GM21367 (cell line): Measurements from ENCODE around the gene NHLRC3.
"Not testable (repeated sequence)": the region's sequence is repeated elsewhere in the genome, so short reads cannot be mapped to it uniquely, and the experiment has no call there.

Source experiments
- ATAC-seq: cut with Tn5 transposase; IDR thresholded peaks from one replicate; pipeline ENCODE4 v1.9.1; 2021; ENCODE audit not compliant: unreplicated experiment

Gene NHLRC3

DNA sequence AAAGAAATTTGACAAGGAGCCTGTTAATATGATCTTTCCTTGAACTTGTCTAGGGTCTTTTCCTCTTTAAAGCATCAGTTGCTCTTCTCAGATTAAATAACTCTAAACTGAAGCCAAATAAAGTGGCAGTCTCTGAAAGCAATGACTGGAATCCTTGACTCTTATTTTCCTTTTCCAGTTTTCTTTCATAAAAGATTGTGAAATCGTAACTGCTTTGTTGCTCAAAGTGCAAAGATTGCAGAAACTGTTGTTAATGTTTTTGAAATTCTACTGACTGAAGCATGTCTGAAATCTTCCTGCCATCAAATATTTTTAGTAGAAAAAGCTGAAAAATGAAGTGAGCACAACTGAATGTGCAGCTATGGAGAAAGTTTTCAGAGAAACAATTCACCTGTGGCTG is 1.9 kb downstream of the NHLRC3 start:
- ATAC-seq, result no peak

DNA sequence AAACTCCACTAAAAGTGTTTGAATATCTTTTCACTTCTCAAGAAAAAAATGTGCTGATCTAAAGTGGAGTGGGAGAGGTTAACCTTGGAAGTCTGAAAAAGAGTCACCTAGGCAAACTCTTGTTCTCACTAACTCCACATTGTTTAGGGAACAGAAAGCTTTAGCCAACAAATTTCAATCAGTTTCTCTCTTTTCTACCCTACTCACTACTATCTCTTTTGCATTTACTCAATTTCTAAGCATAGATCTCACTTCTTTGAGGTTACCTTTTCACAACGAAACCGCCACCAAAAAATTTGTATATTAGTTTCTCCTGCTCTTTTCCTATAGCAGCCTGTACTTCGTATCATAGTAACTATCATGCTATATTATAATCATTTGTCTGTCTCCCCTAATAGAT is 6.3 kb downstream of the NHLRC3 start:
- peak; percentile 83 for ATAC-seq

DNA sequence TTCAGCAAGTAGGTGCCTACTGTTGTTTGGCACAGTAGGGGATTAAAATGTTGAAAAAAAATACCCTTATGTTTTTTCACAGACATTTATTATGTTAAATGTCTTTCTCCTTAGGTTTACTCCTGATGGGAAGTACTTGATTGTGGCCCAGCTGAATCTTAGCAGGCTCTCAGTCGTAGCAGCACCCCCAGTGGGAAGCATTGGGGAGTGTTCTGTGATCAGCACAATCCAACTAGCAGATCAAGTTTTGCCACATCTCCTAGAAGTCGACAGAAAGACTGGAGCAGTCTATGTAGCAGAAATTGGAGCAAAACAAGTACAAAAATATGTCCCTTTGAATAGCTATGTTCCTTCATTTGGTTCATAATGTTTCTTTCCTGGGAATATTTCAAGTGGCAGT is 9.3 kb downstream of the NHLRC3 start:
- ATAC-seq, result no peak

DNA sequence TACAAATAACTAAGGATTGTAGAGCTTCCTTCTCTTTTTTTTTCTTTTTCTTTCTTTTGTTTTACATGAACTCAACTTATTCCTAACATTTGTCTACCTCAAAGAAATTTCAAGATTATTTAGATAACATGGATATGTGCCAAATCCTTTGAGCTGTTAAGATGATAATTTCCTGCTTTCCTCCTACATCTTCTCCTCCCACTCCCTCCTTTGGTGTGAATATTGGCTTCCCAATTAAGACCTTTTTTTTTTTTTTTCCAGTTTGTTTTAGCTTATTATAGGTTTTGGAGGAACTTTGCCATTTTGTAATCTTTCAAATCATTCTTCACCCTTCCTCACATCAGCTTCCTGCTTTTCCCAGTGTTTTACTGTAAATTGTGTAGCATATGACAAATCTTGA is 10.6 kb downstream of the NHLRC3 start:
- no peak for ATAC-seq

DNA sequence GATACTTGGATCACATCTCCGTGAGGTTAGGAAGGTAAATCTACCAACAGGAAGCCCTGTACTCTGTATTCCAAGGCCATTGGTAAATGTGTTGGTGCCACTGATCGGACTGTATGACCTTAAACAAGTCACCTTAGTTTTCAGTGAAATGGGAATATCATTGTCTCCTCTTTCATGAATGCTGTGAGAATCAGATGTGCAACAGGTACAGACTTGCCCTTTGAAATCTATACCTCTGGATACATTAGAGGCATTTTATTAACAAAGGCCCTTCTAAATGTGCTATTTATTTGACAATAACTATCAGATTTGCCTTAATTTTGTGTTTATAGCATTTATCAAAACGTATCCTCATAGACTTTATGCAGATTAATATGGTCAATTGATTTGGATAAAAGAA is 11.0 kb downstream of the NHLRC3 start:
- no peak for ATAC-seq

DNA sequence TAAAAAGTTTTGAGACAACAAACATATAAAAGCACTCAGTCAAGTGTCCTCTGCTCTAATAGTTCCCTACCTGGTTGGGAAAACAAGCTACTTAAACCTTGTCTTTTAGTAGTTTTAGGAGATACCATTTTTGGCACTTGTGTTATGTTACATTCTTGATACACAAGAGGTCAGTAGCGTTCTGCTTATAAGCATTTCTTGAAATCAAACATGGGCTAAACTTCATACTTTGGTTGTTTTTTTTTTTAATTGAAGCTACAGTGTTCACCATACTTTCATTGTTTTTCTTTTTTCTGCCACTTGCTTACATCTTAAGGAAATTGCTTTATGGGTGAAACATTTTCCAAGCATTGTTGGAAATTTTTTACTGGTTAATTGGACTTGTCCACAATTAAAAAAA is 12.9 kb downstream of the NHLRC3 start:
- ATAC-seq, result no peak

DNA sequence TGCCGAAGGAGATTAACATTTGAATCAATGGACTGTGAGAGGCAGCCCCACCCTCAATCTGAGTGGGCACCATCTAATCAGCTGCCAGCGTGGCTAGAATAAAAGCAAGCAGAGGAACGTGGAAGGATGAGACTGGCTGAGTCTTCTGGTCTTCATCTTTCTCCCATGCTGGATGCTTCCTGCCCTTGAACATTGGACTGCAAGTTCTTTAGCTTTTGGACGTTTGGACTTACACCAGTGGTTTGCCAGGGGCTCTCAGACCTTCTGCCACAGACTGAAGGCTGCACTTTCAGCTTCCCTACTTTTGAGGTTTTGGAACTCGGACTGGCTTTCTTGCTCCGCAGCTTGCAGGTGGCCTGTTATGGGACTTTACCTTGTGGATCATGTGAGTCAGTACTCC is 14.7 kb downstream of the NHLRC3 start:
- ATAC-seq, result no peak

DNA sequence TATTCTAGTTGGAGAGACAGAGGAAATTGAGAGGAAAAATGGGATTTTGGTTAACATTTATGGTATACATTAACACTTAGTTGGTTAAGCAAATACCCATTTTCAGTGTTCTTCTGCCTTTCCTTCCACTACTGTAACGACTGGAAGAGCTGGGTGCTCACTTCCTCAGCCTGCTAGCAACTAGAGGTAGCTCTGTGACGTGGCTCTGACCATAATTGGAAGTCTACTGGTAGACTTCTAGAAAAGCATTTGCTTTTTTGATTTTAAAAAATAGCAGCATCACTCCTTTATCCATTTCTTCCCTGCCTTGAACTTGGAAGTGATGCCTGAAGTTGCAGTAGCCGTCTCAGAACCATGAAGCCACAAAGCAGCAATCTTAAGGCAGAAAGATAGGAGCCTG is 15.9 kb downstream of the NHLRC3 start:
- no peak for ATAC-seq

DNA sequence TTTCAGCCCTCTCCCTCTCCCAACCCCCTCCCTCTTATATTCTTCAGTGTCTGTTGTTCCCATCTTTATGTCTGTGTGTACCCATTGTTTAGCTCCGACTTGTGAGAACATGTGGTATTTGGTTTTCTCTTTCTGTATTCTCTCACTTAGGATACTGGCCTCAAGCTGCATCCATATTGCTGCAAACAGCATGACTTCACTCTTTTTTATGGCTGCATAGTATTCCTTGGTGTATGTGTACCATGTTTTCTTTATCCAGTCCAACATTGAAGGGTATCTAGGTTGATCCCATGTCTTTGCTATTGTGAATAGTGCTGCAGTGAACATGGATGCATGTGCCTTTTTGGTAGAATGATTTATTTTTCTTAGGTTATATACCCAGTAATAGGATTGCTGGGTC is 17.8 kb downstream of the NHLRC3 start:
- no peak for ATAC-seq

DNA sequence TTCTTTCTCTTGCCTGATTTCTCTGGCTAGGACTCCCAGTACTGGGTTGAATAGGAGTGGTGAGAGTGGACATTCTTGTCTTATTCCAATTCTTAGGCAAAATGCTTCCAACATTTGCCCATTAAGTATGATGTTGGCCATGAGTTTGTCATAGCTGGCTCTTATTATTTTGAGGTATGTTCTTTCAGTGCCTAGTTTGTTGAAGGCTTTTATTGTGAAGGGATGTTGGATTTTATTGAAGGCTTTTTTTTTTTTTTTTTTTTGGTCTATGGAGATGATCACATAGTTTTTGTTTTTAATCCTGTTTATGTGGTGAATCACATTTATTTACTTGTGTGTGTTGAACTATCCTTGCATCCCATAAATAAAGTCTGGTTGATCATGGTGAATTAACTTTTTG is 19.8 kb downstream of the NHLRC3 start:
- ATAC-seq, result no peak

DNA sequence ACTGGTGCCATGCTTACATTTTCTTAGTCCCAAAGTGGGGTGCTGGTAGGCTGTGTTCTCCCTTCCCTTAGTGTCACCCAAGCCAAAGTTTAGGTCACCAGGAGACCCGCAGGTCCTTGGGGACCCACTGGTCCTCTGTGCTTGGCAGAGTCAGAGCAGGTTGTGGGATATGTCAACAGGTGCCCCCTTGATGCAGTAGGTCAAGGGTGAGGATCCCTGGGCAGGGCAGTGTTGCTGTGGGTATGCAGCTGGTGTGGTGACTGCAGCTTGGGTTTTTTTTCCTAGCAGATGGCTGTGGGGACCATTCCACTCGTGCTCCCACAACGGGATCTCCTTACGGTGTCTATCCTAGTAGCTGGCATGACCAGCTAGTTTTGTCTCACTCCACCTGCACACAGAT is 23.7 kb downstream of the NHLRC3 start:
- ATAC-seq, result no peak

DNA sequence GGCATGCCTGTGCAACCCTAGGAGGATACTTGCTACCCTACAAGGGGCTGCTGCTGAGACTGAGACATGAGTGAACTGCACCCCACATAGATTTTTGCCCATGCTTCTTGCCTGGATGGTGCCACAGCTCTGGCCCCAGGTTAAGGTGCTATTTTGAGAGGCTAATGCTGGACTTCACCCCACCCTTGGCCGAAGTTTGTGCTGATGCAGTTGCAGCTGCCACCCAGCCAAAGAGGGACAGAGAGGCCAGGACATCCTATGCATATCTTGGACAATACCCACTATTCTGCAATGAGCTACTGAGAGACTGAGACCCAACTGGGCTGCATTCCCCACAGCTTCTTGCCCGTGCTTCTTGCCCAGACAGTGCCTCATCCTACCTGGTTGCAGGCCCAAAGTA is 34.6 kb downstream of the NHLRC3 start:
- no peak for ATAC-seq

DNA sequence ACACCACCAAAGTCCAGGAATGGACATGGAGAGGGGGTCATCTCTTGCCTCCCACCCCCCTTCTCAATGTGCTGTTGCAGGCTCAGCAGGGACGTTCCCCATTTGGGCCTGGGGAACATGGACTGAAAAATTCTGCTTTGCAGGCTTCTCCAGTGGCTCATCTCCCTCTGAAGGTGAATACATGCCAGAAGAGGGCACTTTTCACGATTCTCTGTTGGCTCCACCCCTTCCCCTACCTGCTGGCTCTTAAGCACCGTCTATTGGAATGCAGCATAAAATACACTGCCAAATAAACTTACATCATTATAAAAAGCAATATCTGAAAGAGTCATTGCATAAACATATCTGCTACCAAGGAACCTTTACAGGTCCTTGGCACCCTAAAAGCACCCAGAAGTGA is 35.7 kb downstream of the NHLRC3 start:
- ATAC-seq, result no peak

DNA sequence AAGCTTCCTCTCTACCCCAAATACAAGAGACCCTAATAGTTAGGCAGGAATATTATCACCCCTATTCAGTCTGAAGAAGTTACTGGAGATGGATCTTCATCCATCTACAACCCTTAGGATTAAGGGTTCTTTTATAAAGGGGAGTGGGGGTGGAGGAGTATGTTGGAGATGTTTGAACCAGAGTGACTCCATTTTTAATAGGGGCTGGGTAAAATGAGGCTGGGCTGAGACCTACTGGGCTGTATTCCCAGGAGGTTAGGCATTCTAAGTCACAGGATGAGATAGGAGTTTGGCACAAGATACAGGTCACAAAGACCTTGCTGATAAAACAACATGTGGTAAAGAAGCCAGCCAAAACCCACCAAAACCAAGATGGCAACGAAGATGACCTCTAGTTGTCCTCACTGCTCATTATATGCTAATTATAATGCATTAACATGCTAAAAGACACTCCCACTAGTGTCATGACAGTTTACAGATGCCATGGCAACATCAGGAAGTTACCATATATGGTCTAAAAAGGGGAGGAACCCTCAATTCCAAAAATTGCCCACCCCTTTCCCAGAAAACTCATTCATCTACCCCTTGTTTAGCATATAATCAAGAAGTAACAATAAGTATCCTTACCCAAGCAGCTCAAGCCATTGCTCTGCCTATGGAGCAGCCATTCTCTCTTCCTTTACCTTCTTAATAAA is 48.1 kb downstream of the NHLRC3 start:
- ATAC-seq, result not testable (repeated sequence)

DNA sequence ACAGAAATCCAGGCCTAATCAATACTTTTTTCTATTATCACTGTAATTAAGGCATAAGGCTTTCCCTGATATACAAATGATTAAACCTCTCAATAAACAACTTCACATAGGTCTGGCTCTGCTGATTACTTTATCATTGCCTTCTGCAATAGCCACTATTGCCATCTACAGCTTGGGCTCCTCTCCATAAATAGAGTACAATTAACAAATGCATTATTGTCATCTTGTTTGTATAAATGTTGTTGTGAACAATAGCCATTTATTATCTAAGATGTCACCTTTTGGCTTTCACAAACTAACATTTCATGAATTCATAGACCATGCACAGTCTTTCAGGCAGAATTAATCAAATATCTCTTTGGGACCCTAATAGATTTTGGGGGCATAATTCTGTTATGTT is 53.3 kb downstream of the NHLRC3 start:
- ATAC-seq, result no peak

DNA sequence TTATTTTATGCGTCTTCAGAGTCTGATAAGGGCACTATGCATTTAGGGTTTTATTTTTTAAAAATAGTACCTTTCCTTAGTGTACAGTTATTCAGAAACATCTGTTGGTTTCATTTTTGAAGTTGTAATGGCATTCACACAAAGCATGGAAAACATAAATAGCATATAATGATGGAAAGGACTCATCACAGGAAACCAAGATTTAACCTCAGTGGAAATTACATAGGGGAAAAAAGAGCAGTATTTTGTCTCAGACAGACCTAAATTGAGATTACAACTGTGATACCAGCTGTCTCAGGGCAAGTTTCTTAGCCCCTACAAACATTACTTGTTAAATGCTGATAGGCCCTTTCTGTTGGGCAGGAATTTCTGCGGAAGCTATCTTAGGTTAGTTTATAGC is 57.2 kb downstream of the NHLRC3 start:
- ATAC-seq, result no peak

DNA sequence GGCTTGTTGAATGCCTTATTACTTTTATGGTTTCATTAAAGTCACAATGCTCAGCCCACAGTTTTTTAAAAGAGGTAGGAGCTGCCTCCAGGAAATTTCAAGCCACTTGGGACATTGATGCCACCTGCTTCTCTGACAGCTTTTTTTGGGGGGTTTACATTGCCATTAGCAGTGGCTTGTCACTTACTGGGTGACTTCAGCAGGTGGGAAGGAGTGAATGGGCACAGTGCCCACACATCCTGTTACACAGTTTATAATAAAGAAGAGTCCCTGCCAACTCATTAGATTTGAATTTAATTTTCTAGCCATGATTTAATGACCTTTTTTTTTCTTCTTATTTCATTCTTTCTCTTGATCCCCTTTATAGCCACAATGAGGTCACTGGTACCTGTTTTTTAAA is 61.0 kb downstream of the NHLRC3 start:
- ATAC-seq, result no peak
